HepG2 (cell line): ENCODE measurements around the gene GRM2. TPM values are rescaled to one million over a fixed set of nuclear protein-coding genes. Genes with fewer than 3 reads are reported as not detected.

Experiments used
- ATF1 ChIP-seq: IDR thresholded peaks from 2 replicates; pipeline ENCODE4 v1.6.1; 2016; ENCODE audit warnings: mild to moderate bottlenecking, control low read depth
- DNMT1 ChIP-seq: sonication (generic); formaldehyde crosslinking; IDR thresholded peaks from 2 replicates; pipeline ENCODE4 v1.5.1; 2020; ENCODE audit warnings: mild to moderate bottlenecking, missing genetic modification reagents
- DPF2 ChIP-seq: sonication (generic); formaldehyde crosslinking; IDR thresholded peaks from 2 replicates; pipeline ENCODE4 v1.4.0; 2020; ENCODE audit warnings: mild to moderate bottlenecking, low read depth, missing genetic modification reagents, borderline replicate concordance
- FOXK2 ChIP-seq: fragments of 450-650 bp; IDR thresholded peaks from 2 replicates; pipeline ENCODE4 v1.6.1; 2016
- FOXP4 ChIP-seq: sonication (generic); formaldehyde crosslinking; IDR thresholded peaks from 2 replicates; pipeline ENCODE4 v1.4.0; 2020; ENCODE audit warnings: missing genetic modification reagents
- GTF2F1 ChIP-seq: fragments of 150-350 bp; IDR thresholded peaks from 2 replicates; pipeline ENCODE4 v1.6.1; 2014; ENCODE audit warnings: low read length
- IKZF4 ChIP-seq: sonication (generic); formaldehyde crosslinking; IDR thresholded peaks from 2 replicates; pipeline ENCODE4 v1.5.1; 2020; ENCODE audit warnings: borderline replicate concordance, mild to moderate bottlenecking, low read depth, missing genetic modification reagents; ENCODE audit errors: not compliant biosample characterization
- MTF1 ChIP-seq: sonication (generic); formaldehyde crosslinking; IDR thresholded peaks from 2 replicates; pipeline ENCODE4 v1.5.0; 2020; ENCODE audit warnings: missing genetic modification reagents
- MXD1 ChIP-seq: sonication (generic); formaldehyde crosslinking; IDR thresholded peaks from 2 replicates; pipeline ENCODE4 v1.4.0; 2020; ENCODE audit warnings: mild to moderate bottlenecking, missing genetic modification reagents
- MXI1 ChIP-seq: IDR thresholded peaks from 3 replicates; pipeline ENCODE4 v1.6.1; 2012; ENCODE audit warnings: low read depth, low read length, inconsistent platforms, borderline replicate concordance
- REL ChIP-seq: sonication (generic); formaldehyde crosslinking; conservative IDR thresholded peaks from 2 replicates; pipeline ENCODE4 v1.8.0; 2022; ENCODE audit warnings: mild to moderate bottlenecking, missing genetic modification reagents, moderate library complexity
- REST ChIP-seq, 2 experiments: IDR thresholded peaks; 2 replicates each; pipeline ENCODE4 v1.6.1; 2011 to 2012; ENCODE audit warnings: low read length in 2 of 2, borderline replicate concordance in 1 of 2, low read depth in 1 of 2, mild to moderate bottlenecking in 1 of 2, moderate library complexity in 1 of 2
- SATB2 ChIP-seq: sonication (generic); formaldehyde crosslinking; IDR thresholded peaks from 2 replicates; pipeline ENCODE4 v1.5.0; 2020; ENCODE audit warnings: missing genetic modification reagents
- TAF15 ChIP-seq: fragments of 200-400 bp; formaldehyde crosslinking; IDR thresholded peaks from one replicate; pipeline ENCODE4 v1.6.1; 2018; ENCODE audit warnings: mild to moderate bottlenecking, low read depth, low read length; ENCODE audit not compliant: poor library complexity, severe bottlenecking
- TEAD2 ChIP-seq: sonication (generic); formaldehyde crosslinking; IDR thresholded peaks from 2 replicates; pipeline ENCODE4 v1.9.0; 2021; ENCODE audit warnings: missing genetic modification reagents
- YEATS4 ChIP-seq: sonication (generic); formaldehyde crosslinking; IDR thresholded peaks from 2 replicates; pipeline ENCODE4 v1.4.0; 2020; ENCODE audit warnings: missing genetic modification reagents, borderline replicate concordance
- ZFP1 ChIP-seq: IDR thresholded peaks from 2 replicates; pipeline ENCODE4 v1.6.1; 2016
- ZFP37 ChIP-seq: sonication (generic); formaldehyde crosslinking; IDR thresholded peaks from 2 replicates; pipeline ENCODE4 v1.4.0; 2020; ENCODE audit warnings: missing genetic modification reagents, borderline replicate concordance
- ZFX ChIP-seq: sonication (generic); formaldehyde crosslinking; IDR thresholded peaks from 2 replicates; pipeline ENCODE4 v1.4.0; 2020; ENCODE audit warnings: mild to moderate bottlenecking, low read depth, missing genetic modification reagents, moderate library complexity
- ZNF138 ChIP-seq: sonication (generic); formaldehyde crosslinking; IDR thresholded peaks from 2 replicates; pipeline ENCODE4 v1.5.0; 2020; ENCODE audit warnings: mild to moderate bottlenecking, low read depth, missing genetic modification reagents
- ZNF343 ChIP-seq: sonication (generic); formaldehyde crosslinking; IDR thresholded peaks from 2 replicates; pipeline ENCODE4 v1.4.0; 2020; ENCODE audit warnings: mild to moderate bottlenecking, missing genetic modification reagents
- ZNF572 ChIP-seq: sonication (generic); formaldehyde crosslinking; IDR thresholded peaks from 2 replicates; pipeline ENCODE4 v1.5.1; 2020; ENCODE audit warnings: mild to moderate bottlenecking, missing genetic modification reagents
- ZNF816 ChIP-seq: sonication (generic); formaldehyde crosslinking; IDR thresholded peaks from 2 replicates; pipeline ENCODE4 v1.8.0; 2022; ENCODE audit warnings: missing genetic modification reagents, mild to moderate bottlenecking, borderline replicate concordance
- ZSCAN22 ChIP-seq: sonication (generic); formaldehyde crosslinking; IDR thresholded peaks from 2 replicates; pipeline ENCODE4 v1.4.0; 2020; ENCODE audit warnings: mild to moderate bottlenecking, missing genetic modification reagents
- ZZZ3 ChIP-seq: sonication (generic); formaldehyde crosslinking; IDR thresholded peaks from 2 replicates; pipeline ENCODE4 v1.4.0; 2020; ENCODE audit warnings: missing genetic modification reagents, mild to moderate bottlenecking, borderline replicate concordance
- polyA plus RNA-seq, 8 experiments: library from polyadenylated mRNA; depleted of rRNA in 3 of 8; stranded (reverse) in 7 of 8; unstranded in 1 of 8; fragments of >200 nt; fragmentation: Illumina TruSeq in 4 of 8; extraction: Trizol in 4 of 8; gene quantifications; 2 replicates each; pipeline versions ENCODE4 v1.2.1 to v1.2.3, GENCODE V29; 2011 to 2016; ENCODE audit warnings: low read depth in 4 of 8, missing spikeins in 1 of 8, mixed read lengths in 1 of 8; ENCODE audit not compliant: insufficient read depth in 1 of 8
- total RNA-seq, 5 experiments: library from RNA; depleted of rRNA; stranded (reverse); fragments of >200 nt; fragmentation: Illumina TruSeq; extraction: Trizol; gene quantifications; 2 replicates each; pipeline ENCODE4 v1.2.3, GENCODE V29; 2016; ENCODE audit warnings: low read depth in 1 of 5

GRM2 gene
- total and polyA plus RNA-seq, 2 of the 13 experiments (the other 11 are each of a cell fraction or from before 2014, with no cell fraction given), result 0.04 to 0.07 TPM

DNA sequence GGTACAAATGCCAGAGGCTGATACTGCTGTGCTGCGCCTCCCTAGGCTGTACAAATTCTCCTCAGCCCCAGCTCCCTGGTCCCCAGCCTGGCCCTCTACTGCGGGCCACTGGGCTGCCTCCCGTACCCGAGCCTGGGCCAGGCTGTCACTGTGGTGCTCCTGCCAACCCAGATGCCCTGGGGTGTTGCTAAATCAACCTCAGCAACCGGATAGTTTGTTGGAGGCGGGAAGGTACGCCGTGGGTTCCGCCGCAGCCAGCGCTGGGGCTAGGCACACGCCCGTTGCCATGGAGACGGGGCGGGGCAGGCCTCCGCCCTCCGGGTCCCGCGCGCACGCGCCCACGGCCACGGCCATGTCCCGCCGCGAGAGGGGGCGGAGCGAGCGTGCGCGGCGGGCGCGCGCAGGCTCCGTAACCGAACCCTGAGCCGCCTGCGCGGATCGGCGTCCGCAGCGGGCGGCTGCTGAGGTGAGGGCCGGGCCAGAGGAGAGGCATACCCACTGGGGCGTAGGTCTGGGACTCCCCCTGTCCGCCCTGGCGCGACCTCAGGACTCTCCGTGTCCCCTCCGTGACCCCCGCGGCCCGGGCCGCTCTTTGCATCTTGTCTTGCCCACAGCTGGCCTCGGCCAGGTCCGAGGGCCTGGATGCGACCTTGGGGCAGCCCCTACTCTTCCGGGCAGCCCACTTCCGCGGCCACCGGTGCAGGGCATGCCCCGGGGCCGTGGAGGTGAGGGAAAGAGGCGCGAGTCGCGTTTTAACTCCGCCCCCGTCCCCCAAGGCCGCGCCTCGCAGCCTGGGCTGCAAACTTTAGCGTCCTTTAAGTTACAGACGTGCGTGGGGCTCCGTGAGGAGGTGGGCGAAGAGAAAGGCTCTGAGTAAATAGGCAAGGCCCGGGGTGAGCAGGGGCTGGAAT, 35.8 kb upstream of the GRM2 start, which contains the start of gene TEX264 (continued):
- 0 out of 2 replicates have a peak, but pooled peaks have one; percentile 64 for TF ChIP-seq ZNF572 (CRISPR knock-in tag)
- peak; percentile 83; the same call in 2 of the 3 replicates for TF ChIP-seq MXI1
- peak; percentile 87 for TF ChIP-seq ZFX
- no peak for TF ChIP-seq GTF2F1
- TF ChIP-seq REL (CRISPR knock-in tag), result no peak
- no peak for TF ChIP-seq ZNF343 (CRISPR knock-in tag)
- no peak for TF ChIP-seq FOXP4 (CRISPR knock-in tag)
- no peak for TF ChIP-seq ZNF138 (CRISPR knock-in tag)
- TF ChIP-seq IKZF4 (CRISPR knock-in tag), result no peak
- no peak for TF ChIP-seq DNMT1 (CRISPR knock-in tag)
- TF ChIP-seq ZZZ3, result peak; percentile 38; the same call in 1 of the 2 replicates
- no peak for TF ChIP-seq REST (IDR thresholded peaks at IDR 0.05; ENCODE audit: borderline replicate concordance in 1 of 2, low read depth in 1 of 2, low read length in 2 of 2)
- no peak for TF ChIP-seq ZFP37 (CRISPR knock-in tag)
- TF ChIP-seq ATF1 (CRISPR knock-in tag), result no peak
- no peak for TF ChIP-seq DPF2 (CRISPR knock-in tag)
- TF ChIP-seq ZFP1 (CRISPR knock-in tag), result no peak
- no peak for TF ChIP-seq MTF1 (CRISPR knock-in tag)
- TF ChIP-seq YEATS4 (CRISPR knock-in tag), result peak; percentile 87; the same call in 1 of the 2 replicates
- TF ChIP-seq MXD1 (CRISPR knock-in tag), result no peak; the same call in 1 of the 2 replicates
- no peak for TF ChIP-seq TAF15
- no peak for TF ChIP-seq SATB2 (CRISPR knock-in tag)
- TF ChIP-seq ZSCAN22 (CRISPR knock-in tag), result no peak; the same call in 1 of the 2 replicates
- no peak for TF ChIP-seq TEAD2 (CRISPR knock-in tag)
- no peak for TF ChIP-seq FOXK2
- no peak for TF ChIP-seq ZNF816
